GM12872 (cell line): ENCODE results near the gene STXBP5.

ENCODE experiments used
- CTCF ChIP-seq: IDR thresholded peaks from 3 replicates; pipeline ENCODE4 v1.5.1; 2011; ENCODE audit warnings: low read depth, mild to moderate bottlenecking, low read length, moderate library complexity; ENCODE audit not compliant: insufficient read depth

Gene STXBP5

GRCh38 chr6:147268254-147268653 lies 64.0 kb downstream of the STXBP5 start:
- TF ChIP-seq CTCF: no peak

GRCh38 chr6:147274012-147274411 lies 69.8 kb downstream of the STXBP5 start:
- no peak for TF ChIP-seq CTCF

DNA sequence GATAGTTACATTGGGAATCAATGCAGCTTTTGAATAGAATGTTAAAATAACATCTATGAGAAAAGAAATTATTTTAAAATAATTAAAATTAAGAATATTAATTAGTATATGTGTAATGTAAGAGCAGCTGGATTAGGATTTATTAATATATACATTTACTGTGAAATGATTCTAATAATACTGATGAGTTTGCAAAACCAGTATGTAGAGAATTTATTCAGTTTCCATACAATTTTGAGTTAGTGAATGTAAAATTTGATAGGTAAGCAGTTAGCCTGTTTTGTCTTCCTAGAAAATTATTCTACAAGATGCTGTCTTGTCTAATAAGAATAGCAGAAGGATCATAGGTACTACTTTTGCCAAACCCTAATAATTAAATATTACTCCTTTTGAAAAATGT lies 70.6 kb downstream of the STXBP5 start:
- no peak for TF ChIP-seq CTCF

- no peak for TF ChIP-seq CTCF
Observed at GRCh38 chr6:147278891-147279290, 74.7 kb downstream of the STXBP5 start.

- TF ChIP-seq CTCF: no peak
Observed at GRCh38 chr6:147279427-147279826, 75.2 kb downstream of the STXBP5 start.

DNA sequence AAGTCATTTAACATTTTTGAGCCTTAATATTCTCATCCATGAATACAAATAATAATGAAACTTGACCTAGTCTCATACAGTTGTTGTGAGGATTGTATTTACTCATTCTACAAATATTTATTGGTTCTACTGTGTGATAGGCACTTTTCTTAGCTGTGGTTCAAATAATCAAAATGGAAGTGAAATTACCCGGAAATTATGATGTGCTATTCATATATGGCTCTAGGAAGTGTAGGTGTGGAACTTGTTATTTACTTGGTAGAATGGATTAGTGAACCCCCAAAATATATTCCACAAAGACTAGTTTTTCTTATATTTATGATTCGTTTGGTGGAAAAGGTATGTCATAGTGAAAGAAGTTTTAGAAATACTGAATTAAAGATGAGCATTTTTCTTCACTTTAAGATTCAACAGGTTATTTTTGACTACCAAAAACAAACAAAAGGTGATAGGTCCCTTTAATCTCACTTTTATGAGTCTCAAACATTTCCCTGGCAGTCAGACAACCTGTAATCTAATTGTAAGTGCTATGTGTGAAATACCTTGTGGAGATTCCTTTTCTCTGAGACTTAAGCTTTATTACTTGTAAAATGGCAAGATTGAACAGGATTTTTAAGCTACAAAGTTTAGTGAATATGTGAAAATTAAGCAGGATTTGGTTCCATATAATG lies 77.8 kb downstream of the STXBP5 start:
- no peak for TF ChIP-seq CTCF

GRCh38 chr6:147282566-147282959 lies 78.3 kb downstream of the STXBP5 start:
- TF ChIP-seq CTCF: no peak
